ENCODE results near the gene NOLC1. TPM values are rescaled to one million over a fixed set of nuclear protein-coding genes. Genes with fewer than 3 reads are reported as not detected.

Gene NOLC1
- total RNA-seq, 1 experiment from 2014 or later: 165 TPM

DNA sequence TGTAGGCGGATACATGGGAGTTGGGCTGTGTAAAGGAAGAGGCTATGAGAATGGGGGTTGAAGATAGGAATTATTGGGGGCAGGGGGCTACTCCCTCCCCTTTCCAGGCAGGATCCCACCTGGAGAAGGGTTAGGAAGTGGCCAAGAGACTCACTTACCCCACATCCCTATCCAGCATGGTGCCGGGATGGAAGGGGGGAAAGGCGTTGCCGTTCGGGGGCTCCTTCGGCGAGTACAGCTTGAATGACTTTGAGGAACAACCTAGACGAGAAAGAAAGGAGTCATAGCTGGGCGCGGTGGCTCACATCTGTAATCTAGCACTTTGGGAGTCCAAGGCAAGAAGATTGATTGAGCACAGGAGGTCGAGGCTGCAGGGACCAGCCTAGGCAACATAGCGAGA is 40.9 kb upstream of the NOLC1 start:
- ChIA-PET POLR2A (interaction anchor here (1.0 kb wide), 1 partner anchor 21 kb away, joined by 3 read pairs; the partner anchor contains the start of gene PPRC1), CTCF (interaction anchor here (0.6 to 2.7 kb wide), 7 partner anchors 10 to 101 kb away, joined by 3 to 16 read pairs (median 6); partner anchors contain the start of gene NOLC1)
- ATAC-seq (no peak), DNase-seq (ENCODE audit: low spot score) (no peak)
- Mint-ChIP-seq H3K9me3 (no peaks in the 10 kb centered on the region), H3K4me3 (no peak overlapping the region), H3K36me3 (peaks cover 39% of the 10 kb centered on the region), H3K4me1 (peaks cover 35% of the 10 kb centered on the region), H3K27me3 (ENCODE audit: low read depth) (no peaks in the 10 kb centered on the region), H3K27ac (no peak overlapping the region)
- no peak for TF ChIP-seq SMAD3 (CRISPR knock-in tag; IDR thresholded peaks at IDR 0.05; ENCODE audit: borderline replicate concordance)
- TF ChIP-seq ZNF423 (CRISPR knock-in tag; IDR thresholded peaks at IDR 0.05): no peak
- TF ChIP-seq NFYB (CRISPR knock-in tag; conservative IDR thresholded peaks at IDR 0.05; ENCODE audit: low read depth): no peak
- TF ChIP-seq, protein P1, sequence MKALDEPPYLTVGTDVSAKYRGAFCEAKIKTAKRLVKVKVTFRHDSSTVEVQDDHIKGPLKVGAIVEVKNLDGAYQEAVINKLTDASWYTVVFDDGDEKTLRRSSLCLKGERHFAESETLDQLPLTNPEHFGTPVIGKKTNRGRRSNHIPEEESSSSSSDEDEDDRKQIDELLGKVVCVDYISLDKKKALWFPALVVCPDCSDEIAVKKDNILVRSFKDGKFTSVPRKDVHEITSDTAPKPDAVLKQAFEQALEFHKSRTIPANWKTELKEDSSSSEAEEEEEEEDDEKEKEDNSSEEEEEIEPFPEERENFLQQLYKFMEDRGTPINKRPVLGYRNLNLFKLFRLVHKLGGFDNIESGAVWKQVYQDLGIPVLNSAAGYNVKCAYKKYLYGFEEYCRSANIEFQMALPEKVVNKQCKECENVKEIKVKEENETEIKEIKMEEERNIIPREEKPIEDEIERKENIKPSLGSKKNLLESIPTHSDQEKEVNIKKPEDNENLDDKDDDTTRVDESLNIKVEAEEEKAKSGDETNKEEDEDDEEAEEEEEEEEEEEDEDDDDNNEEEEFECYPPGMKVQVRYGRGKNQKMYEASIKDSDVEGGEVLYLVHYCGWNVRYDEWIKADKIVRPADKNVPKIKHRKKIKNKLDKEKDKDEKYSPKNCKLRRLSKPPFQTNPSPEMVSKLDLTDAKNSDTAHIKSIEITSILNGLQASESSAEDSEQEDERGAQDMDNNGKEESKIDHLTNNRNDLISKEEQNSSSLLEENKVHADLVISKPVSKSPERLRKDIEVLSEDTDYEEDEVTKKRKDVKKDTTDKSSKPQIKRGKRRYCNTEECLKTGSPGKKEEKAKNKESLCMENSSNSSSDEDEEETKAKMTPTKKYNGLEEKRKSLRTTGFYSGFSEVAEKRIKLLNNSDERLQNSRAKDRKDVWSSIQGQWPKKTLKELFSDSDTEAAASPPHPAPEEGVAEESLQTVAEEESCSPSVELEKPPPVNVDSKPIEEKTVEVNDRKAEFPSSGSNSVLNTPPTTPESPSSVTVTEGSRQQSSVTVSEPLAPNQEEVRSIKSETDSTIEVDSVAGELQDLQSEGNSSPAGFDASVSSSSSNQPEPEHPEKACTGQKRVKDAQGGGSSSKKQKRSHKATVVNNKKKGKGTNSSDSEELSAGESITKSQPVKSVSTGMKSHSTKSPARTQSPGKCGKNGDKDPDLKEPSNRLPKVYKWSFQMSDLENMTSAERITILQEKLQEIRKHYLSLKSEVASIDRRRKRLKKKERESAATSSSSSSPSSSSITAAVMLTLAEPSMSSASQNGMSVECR (CRISPR knock-in tag; IDR thresholded peaks at IDR 0.05; ENCODE audit: borderline replicate concordance): no peak
- TF ChIP-seq, protein P2, sequence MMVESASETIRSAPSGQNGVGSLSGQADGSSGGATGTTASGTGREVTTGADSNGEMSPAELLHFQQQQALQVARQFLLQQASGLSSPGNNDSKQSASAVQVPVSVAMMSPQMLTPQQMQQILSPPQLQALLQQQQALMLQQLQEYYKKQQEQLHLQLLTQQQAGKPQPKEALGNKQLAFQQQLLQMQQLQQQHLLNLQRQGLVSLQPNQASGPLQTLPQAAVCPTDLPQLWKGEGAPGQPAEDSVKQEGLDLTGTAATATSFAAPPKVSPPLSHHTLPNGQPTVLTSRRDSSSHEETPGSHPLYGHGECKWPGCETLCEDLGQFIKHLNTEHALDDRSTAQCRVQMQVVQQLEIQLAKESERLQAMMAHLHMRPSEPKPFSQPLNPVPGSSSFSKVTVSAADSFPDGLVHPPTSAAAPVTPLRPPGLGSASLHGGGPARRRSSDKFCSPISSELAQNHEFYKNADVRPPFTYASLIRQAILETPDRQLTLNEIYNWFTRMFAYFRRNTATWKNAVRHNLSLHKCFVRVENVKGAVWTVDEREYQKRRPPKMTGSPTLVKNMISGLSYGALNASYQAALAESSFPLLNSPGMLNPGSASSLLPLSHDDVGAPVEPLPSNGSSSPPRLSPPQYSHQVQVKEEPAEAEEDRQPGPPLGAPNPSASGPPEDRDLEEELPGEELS (CRISPR knock-in tag; IDR thresholded peaks at IDR 0.05): no peak
- TF ChIP-seq PRRX2 (CRISPR knock-in tag; IDR thresholded peaks at IDR 0.05): no peak
- TF ChIP-seq, protein P3, sequence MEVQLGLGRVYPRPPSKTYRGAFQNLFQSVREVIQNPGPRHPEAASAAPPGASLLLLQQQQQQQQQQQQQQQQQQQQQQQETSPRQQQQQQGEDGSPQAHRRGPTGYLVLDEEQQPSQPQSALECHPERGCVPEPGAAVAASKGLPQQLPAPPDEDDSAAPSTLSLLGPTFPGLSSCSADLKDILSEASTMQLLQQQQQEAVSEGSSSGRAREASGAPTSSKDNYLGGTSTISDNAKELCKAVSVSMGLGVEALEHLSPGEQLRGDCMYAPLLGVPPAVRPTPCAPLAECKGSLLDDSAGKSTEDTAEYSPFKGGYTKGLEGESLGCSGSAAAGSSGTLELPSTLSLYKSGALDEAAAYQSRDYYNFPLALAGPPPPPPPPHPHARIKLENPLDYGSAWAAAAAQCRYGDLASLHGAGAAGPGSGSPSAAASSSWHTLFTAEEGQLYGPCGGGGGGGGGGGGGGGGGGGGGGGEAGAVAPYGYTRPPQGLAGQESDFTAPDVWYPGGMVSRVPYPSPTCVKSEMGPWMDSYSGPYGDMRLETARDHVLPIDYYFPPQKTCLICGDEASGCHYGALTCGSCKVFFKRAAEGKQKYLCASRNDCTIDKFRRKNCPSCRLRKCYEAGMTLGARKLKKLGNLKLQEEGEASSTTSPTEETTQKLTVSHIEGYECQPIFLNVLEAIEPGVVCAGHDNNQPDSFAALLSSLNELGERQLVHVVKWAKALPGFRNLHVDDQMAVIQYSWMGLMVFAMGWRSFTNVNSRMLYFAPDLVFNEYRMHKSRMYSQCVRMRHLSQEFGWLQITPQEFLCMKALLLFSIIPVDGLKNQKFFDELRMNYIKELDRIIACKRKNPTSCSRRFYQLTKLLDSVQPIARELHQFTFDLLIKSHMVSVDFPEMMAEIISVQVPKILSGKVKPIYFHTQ (CRISPR knock-in tag; IDR thresholded peaks at IDR 0.05): no peak
- TF ChIP-seq, protein P4, sequence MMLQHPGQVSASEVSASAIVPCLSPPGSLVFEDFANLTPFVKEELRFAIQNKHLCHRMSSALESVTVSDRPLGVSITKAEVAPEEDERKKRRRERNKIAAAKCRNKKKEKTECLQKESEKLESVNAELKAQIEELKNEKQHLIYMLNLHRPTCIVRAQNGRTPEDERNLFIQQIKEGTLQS (CRISPR knock-in tag; conservative IDR thresholded peaks at IDR 0.05): no peak
- TF ChIP-seq ZNF138 (CRISPR knock-in tag; conservative IDR thresholded peaks at IDR 0.05): no peak
- TF ChIP-seq, protein P5, sequence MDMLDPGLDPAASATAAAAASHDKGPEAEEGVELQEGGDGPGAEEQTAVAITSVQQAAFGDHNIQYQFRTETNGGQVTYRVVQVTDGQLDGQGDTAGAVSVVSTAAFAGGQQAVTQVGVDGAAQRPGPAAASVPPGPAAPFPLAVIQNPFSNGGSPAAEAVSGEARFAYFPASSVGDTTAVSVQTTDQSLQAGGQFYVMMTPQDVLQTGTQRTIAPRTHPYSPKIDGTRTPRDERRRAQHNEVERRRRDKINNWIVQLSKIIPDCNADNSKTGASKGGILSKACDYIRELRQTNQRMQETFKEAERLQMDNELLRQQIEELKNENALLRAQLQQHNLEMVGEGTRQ (CRISPR knock-in tag; IDR thresholded peaks at IDR 0.05): no peak
- TF ChIP-seq SOX15 (CRISPR knock-in tag; IDR thresholded peaks at IDR 0.05): no peak
- no peak for TF ChIP-seq KAT7 (CRISPR knock-in tag; IDR thresholded peaks at IDR 0.05; ENCODE audit: borderline replicate concordance)
- TF ChIP-seq, protein P6, sequence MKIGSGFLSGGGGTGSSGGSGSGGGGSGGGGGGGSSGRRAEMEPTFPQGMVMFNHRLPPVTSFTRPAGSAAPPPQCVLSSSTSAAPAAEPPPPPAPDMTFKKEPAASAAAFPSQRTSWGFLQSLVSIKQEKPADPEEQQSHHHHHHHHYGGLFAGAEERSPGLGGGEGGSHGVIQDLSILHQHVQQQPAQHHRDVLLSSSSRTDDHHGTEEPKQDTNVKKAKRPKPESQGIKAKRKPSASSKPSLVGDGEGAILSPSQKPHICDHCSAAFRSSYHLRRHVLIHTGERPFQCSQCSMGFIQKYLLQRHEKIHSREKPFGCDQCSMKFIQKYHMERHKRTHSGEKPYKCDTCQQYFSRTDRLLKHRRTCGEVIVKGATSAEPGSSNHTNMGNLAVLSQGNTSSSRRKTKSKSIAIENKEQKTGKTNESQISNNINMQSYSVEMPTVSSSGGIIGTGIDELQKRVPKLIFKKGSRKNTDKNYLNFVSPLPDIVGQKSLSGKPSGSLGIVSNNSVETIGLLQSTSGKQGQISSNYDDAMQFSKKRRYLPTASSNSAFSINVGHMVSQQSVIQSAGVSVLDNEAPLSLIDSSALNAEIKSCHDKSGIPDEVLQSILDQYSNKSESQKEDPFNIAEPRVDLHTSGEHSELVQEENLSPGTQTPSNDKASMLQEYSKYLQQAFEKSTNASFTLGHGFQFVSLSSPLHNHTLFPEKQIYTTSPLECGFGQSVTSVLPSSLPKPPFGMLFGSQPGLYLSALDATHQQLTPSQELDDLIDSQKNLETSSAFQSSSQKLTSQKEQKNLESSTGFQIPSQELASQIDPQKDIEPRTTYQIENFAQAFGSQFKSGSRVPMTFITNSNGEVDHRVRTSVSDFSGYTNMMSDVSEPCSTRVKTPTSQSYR (CRISPR knock-in tag; IDR thresholded peaks at IDR 0.05): no peak
